ENCODE results near the gene NALCN. TPM values are rescaled to one million over a fixed set of nuclear protein-coding genes. Genes with fewer than 3 reads are reported as not detected.

The NALCN gene
- total RNA-seq, 4 donors from 2014 or later = 0.32 to 0.41 TPM; not detected in 2

DNA sequence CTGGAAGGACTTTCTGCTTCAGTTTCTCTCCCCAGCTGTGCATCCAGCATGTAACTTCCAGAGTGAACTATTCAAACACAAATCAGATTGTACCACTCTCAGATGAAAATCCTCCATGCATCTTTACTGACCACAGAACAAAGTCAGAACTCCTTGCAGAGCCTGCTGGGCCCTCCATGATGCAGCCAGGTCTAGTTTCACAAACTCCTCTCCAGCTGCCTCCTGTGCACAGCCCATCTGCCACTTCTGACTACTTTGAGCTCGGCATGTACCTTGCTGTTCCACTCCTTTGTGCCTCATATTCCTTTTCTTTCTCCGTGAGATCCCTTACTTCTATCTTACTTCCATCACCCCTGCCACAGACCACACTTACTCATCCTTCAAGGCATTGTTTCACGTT, 31.4 kb downstream of the NALCN start:
- intact Hi-C loops (cut with DNase I; ENCODE audit: low total_unique reads) = no loop called here
- no peak overlapping the region for H3K4me3 ChIP-seq
- H3K27me3 ChIP-seq = no peaks in the 10 kb centered on the region
- no peaks in the 10 kb centered on the region for H3K9me3 ChIP-seq
- H3K4me1 ChIP-seq = no peaks in the 10 kb centered on the region
- no peaks in the 10 kb centered on the region for H3K36me3 ChIP-seq
- in situ Hi-C loops (cut with MboI; ENCODE audit: low pct_ligation_motif_present in 1 of 4, low pct_unique_long_range_greater_than_20kb in 1 of 4, low sequenced_read_pairs in 3 of 4) = no loop called here
- no peak for DNase-seq
- H3K27ac ChIP-seq = no peak overlapping the region
- WGBS, 2 donors (ENCODE audit: low coverage in 1 of 2) = 64 to 65% methylated on average over 3 of the region's 3 CpGs
- TF ChIP-seq POLR2AphosphoS5 (IDR thresholded peaks at IDR 0.05) (no peak), POLR2A (IDR thresholded peaks at IDR 0.05) (no peak), EP300 (IDR thresholded peaks at IDR 0.05; ENCODE audit: low read depth) (no peak)
- TF ChIP-seq, protein P1, sequence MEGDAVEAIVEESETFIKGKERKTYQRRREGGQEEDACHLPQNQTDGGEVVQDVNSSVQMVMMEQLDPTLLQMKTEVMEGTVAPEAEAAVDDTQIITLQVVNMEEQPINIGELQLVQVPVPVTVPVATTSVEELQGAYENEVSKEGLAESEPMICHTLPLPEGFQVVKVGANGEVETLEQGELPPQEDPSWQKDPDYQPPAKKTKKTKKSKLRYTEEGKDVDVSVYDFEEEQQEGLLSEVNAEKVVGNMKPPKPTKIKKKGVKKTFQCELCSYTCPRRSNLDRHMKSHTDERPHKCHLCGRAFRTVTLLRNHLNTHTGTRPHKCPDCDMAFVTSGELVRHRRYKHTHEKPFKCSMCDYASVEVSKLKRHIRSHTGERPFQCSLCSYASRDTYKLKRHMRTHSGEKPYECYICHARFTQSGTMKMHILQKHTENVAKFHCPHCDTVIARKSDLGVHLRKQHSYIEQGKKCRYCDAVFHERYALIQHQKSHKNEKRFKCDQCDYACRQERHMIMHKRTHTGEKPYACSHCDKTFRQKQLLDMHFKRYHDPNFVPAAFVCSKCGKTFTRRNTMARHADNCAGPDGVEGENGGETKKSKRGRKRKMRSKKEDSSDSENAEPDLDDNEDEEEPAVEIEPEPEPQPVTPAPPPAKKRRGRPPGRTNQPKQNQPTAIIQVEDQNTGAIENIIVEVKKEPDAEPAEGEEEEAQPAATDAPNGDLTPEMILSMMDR (IDR thresholded peaks at IDR 0.05) = no peak

DNA sequence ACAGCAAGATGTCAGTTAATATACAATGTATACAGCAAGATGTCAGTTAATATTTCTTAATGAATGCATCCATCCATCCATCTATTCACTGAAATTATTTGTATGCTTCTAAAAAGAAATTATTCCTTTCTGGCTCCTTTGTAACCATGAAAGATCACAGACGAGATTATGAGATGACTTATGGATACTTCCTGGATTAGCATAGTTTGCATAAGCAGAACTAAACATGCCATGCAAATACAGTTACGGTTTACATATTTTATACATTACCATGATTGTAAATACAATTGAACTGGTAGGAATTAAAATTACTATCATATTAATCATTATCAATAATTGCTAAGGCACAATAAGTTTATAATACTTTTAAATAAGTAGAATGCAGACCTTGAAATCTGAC, 32.7 kb downstream of the NALCN start:
- no peaks in the 10 kb centered on the region for H3K27me3 ChIP-seq
- H3K4me1 ChIP-seq = no peaks in the 10 kb centered on the region
- H3K9me3 ChIP-seq = no peaks in the 10 kb centered on the region
- WGBS, 2 donors (ENCODE audit: low coverage in 1 of 2) = 39 to 44% methylated on average over 2 of the region's 2 CpGs
- H3K36me3 ChIP-seq = no peaks in the 10 kb centered on the region
- no peak overlapping the region for H3K27ac ChIP-seq
- TF ChIP-seq POLR2AphosphoS5 (IDR thresholded peaks at IDR 0.05) (no peak), POLR2A (IDR thresholded peaks at IDR 0.05) (no peak), EP300 (IDR thresholded peaks at IDR 0.05; ENCODE audit: low read depth) (no peak)
- TF ChIP-seq, protein P1 (IDR thresholded peaks at IDR 0.05) = no peak
- in situ Hi-C loops (cut with MboI; ENCODE audit: low pct_ligation_motif_present in 1 of 4, low pct_unique_long_range_greater_than_20kb in 1 of 4, low sequenced_read_pairs in 3 of 4) = no loop called here
- intact Hi-C loops (cut with DNase I; ENCODE audit: low total_unique reads) = no loop called here
- no peak for DNase-seq
- no peak overlapping the region for H3K4me3 ChIP-seq

DNA sequence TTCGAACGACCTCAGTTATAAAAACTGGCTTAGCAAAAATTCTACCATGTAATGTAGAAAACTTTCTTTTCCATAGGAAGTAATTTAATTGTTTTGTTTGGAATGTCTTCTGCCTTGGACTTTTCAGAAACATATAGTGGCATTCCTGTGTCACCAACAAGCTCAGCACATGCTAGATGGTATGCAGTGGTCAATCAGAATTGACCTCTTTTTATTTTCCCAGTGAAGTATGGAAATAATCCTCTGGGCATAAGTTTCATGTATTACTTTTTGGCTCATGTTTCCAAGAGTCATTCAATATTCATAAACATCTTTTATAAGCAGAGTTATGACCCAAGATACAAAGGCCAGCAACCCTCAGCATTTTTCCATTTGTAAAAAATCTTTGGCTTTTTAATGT, 33.6 kb downstream of the NALCN start:
- TF ChIP-seq POLR2A (IDR thresholded peaks at IDR 0.05) (no peak), EP300 (IDR thresholded peaks at IDR 0.05; ENCODE audit: low read depth) (no peak), POLR2AphosphoS5 (IDR thresholded peaks at IDR 0.05) (no peak)
- TF ChIP-seq, protein P1 (IDR thresholded peaks at IDR 0.05) = no peak
- WGBS, 2 donors (ENCODE audit: low coverage in 1 of 2) = 78 to 79% methylated on average over 2 of the region's 2 CpGs
- Histone ChIP-seq H3K27ac (no peak overlapping the region), H3K4me3 (no peak overlapping the region), H3K27me3 (no peaks in the 10 kb centered on the region), H3K4me1 (no peaks in the 10 kb centered on the region), H3K36me3 (no peaks in the 10 kb centered on the region), H3K9me3 (no peaks in the 10 kb centered on the region)
- intact Hi-C loops (cut with DNase I; ENCODE audit: low total_unique reads) = no loop called here
- DNase-seq = no peak
- in situ Hi-C loops (cut with MboI; ENCODE audit: low pct_ligation_motif_present in 1 of 4, low pct_unique_long_range_greater_than_20kb in 1 of 4, low sequenced_read_pairs in 3 of 4) = no loop called here

DNA sequence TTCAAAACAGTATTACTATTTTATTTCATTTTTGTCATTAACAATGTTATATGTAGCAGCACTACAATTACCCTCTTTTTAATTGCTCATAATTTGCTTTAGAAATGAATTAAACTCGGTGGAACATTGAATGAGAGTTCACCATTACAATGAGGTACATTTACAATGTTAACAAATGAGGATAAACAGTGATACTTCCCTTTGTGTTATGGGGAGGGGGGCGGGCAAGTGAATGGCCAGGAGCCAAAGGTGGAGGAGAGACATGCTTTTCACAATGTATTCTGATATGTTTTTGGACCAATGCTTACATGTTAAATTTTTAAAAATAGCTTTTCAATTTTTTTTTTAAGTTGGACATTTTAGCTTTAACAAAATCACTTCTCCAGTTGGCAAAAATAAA, 34.2 kb downstream of the NALCN start:
- in situ Hi-C loops (cut with MboI; ENCODE audit: low pct_ligation_motif_present in 1 of 4, low pct_unique_long_range_greater_than_20kb in 1 of 4, low sequenced_read_pairs in 3 of 4) = no loop called here
- H3K4me1 ChIP-seq = no peaks in the 10 kb centered on the region
- H3K27ac ChIP-seq = no peak overlapping the region
- TF ChIP-seq, protein P1 (IDR thresholded peaks at IDR 0.05) = no peak
- no peak for TF ChIP-seq POLR2AphosphoS5 (IDR thresholded peaks at IDR 0.05)
- TF ChIP-seq EP300 (IDR thresholded peaks at IDR 0.05; ENCODE audit: low read depth) = no peak
- TF ChIP-seq POLR2A (IDR thresholded peaks at IDR 0.05) = no peak
- H3K9me3 ChIP-seq = no peaks in the 10 kb centered on the region
- H3K4me3 ChIP-seq = no peak overlapping the region
- no peak for DNase-seq
- H3K27me3 ChIP-seq = no peaks in the 10 kb centered on the region
- WGBS, 2 donors (ENCODE audit: low coverage in 1 of 2) = 23 to 29% methylated on average over 2 of the region's 2 CpGs
- H3K36me3 ChIP-seq = no peaks in the 10 kb centered on the region
- intact Hi-C loops (cut with DNase I; ENCODE audit: low total_unique reads) = no loop called here
